Subcutaneous abdominal adipose tissue (tissue), 5 donors: ENCODE data around the gene SNTG2.

Experiments
- H3K27ac ChIP-seq: one replicate; pipeline ENCODE4 v1.7.0; 2013; ENCODE audit warnings: low read depth, mild to moderate bottlenecking, inconsistent platforms, low read length, moderate library complexity
- H3K27me3 ChIP-seq, 5 donors: one replicate each; pipeline ENCODE4 v1.7.0; 2013; ENCODE audit warnings: low read length in 5 of 5, inconsistent platforms in 1 of 5; ENCODE audit not compliant: control insufficient read depth in 5 of 5, insufficient read depth in 4 of 5
- H3K36me3 ChIP-seq, 5 donors: one replicate each; pipeline ENCODE4 v1.7.0; 2013; ENCODE audit warnings: low read length in 5 of 5; ENCODE audit not compliant: control insufficient read depth in 5 of 5, insufficient read depth in 5 of 5
- H3K4me1 ChIP-seq, 5 donors: one replicate each; pipeline ENCODE4 v1.7.0; 2013; ENCODE audit warnings: low read length in 5 of 5, mild to moderate bottlenecking in 3 of 5, moderate library complexity in 1 of 5; ENCODE audit not compliant: control insufficient read depth in 5 of 5, insufficient read depth in 5 of 5
- H3K4me3 ChIP-seq, 5 donors: one replicate each; pipeline ENCODE4 v1.7.0; 2013; ENCODE audit warnings: low read length in 5 of 5, low read depth in 1 of 5
- H3K9ac ChIP-seq, 5 donors: one replicate each; pipeline ENCODE4 v1.7.0; 2013; ENCODE audit warnings: low read length in 5 of 5, mild to moderate bottlenecking in 4 of 5, moderate library complexity in 3 of 5
- H3K9me3 ChIP-seq, 5 donors: one replicate each; pipeline ENCODE4 v1.7.0; 2013; ENCODE audit warnings: low read length in 5 of 5; ENCODE audit not compliant: control insufficient read depth in 5 of 5
- donor health status: healthy.
- donor health status: healthy.
- donor health status: healthy.
- donor health status: healthy.
- donor health status: healthy.

Gene SNTG2

GRCh38 chr2:1014802-1015201 lies 64.2 kb downstream of the SNTG2 start:
- H3K9me3 ChIP-seq = no peaks in the 10 kb centered on the region
- H3K36me3 ChIP-seq = no peaks in the 10 kb centered on the region
- no peak overlapping the region for H3K27ac ChIP-seq
- no peak overlapping the region for H3K9ac ChIP-seq
- H3K27me3 ChIP-seq = no peaks in the 10 kb centered on the region
- H3K4me1 ChIP-seq = peaks cover 3 to 26% (median 22%) of the 10 kb centered on the region in 5 donors
- no peak overlapping the region for H3K4me3 ChIP-seq

- Histone ChIP-seq H3K27ac (no peak overlapping the region), H3K27me3 (no peaks in the 10 kb centered on the region), H3K4me1 (peaks cover 0 to 13% (median 9%) of the 10 kb centered on the region in 5 donors), H3K4me3 (no peak overlapping the region), H3K36me3 (no peaks in the 10 kb centered on the region), H3K9ac (no peak overlapping the region), H3K9me3 (no peaks in the 10 kb centered on the region)
Observed at GRCh38 chr2:1016500-1016899, 65.9 kb downstream of the SNTG2 start.

- peaks cover 0 to 13% (median 9%) of the 10 kb centered on the region in 5 donors for H3K4me1 ChIP-seq
- H3K9me3 ChIP-seq = peaks cover 0 to 4% (median 0%) of the 10 kb centered on the region in 5 donors
- H3K36me3 ChIP-seq = peaks cover 0 to 4% (median 0%) of the 10 kb centered on the region in 5 donors
- H3K4me3 ChIP-seq = no peak overlapping the region
- H3K9ac ChIP-seq = no peak overlapping the region
- H3K27me3 ChIP-seq = peaks cover 0 to 4% (median 0%) of the 10 kb centered on the region in 5 donors
- no peak overlapping the region for H3K27ac ChIP-seq
Observed at GRCh38 chr2:1017827-1018226, 67.2 kb downstream of the SNTG2 start.

GRCh38 chr2:1020206-1020605 lies 69.6 kb downstream of the SNTG2 start:
- peaks cover 2 to 22% (median 14%) of the 10 kb centered on the region in 5 donors for H3K4me1 ChIP-seq
- peaks cover 0 to 4% (median 0%) of the 10 kb centered on the region in 5 donors for H3K36me3 ChIP-seq
- no peak overlapping the region for H3K9ac ChIP-seq
- H3K4me3 ChIP-seq = no peak overlapping the region
- H3K27me3 ChIP-seq = peaks cover 0 to 4% (median 0%) of the 10 kb centered on the region in 5 donors
- H3K9me3 ChIP-seq = peaks cover 0 to 4% (median 0%) of the 10 kb centered on the region in 5 donors
- H3K27ac ChIP-seq = no peak overlapping the region

GRCh38 chr2:1022178-1022577 lies 71.5 kb downstream of the SNTG2 start:
- peaks cover 0 to 4% (median 0%) of the 10 kb centered on the region in 5 donors for H3K27me3 ChIP-seq
- peaks cover 5 to 30% (median 17%) of the 10 kb centered on the region in 5 donors for H3K4me1 ChIP-seq
- H3K9me3 ChIP-seq = peaks cover 0 to 4% (median 0%) of the 10 kb centered on the region in 5 donors
- H3K27ac ChIP-seq = no peak overlapping the region
- H3K4me3 ChIP-seq = no peak overlapping the region
- peaks cover 0 to 4% (median 0%) of the 10 kb centered on the region in 5 donors for H3K36me3 ChIP-seq
- peak overlapping the region in 1 of 5 donors; percentile 95 for H3K9ac ChIP-seq

- no peak overlapping the region for H3K9ac ChIP-seq
- H3K27me3 ChIP-seq = peaks cover 0 to 4% (median 0%) of the 10 kb centered on the region in 5 donors
- H3K36me3 ChIP-seq = peaks cover 0 to 4% (median 0%) of the 10 kb centered on the region in 5 donors
- H3K4me3 ChIP-seq = peak overlapping the region in 1 of 5 donors; percentile 6
- H3K4me1 ChIP-seq = peaks cover 5 to 27% (median 14%) of the 10 kb centered on the region in 5 donors
- H3K9me3 ChIP-seq = peaks cover 0 to 4% (median 0%) of the 10 kb centered on the region in 5 donors
- no peak overlapping the region for H3K27ac ChIP-seq
Observed at GRCh38 chr2:1024981-1025380, 74.3 kb downstream of the SNTG2 start.

GRCh38 chr2:1026141-1026540 lies 75.5 kb downstream of the SNTG2 start:
- Histone ChIP-seq H3K4me1 (peaks cover 5 to 27% (median 14%) of the 10 kb centered on the region in 5 donors), H3K4me3 (no peak overlapping the region), H3K9me3 (peaks cover 0 to 4% (median 0%) of the 10 kb centered on the region in 5 donors), H3K27ac (no peak overlapping the region), H3K27me3 (peaks cover 0 to 4% (median 0%) of the 10 kb centered on the region in 5 donors), H3K9ac (no peak overlapping the region), H3K36me3 (peaks cover 0 to 4% (median 0%) of the 10 kb centered on the region in 5 donors)

GRCh38 chr2:1028831-1029230 lies 78.2 kb downstream of the SNTG2 start:
- no peak overlapping the region for H3K4me3 ChIP-seq
- H3K27me3 ChIP-seq = no peaks in the 10 kb centered on the region
- no peak overlapping the region for H3K27ac ChIP-seq
- H3K9ac ChIP-seq = no peak overlapping the region
- H3K36me3 ChIP-seq = no peaks in the 10 kb centered on the region
- peaks cover 0 to 24% (median 14%) of the 10 kb centered on the region in 5 donors for H3K4me1 ChIP-seq
- H3K9me3 ChIP-seq = no peaks in the 10 kb centered on the region

- Histone ChIP-seq H3K9me3 (no peaks in the 10 kb centered on the region), H3K27ac (no peak overlapping the region), H3K4me1 (no peaks in the 10 kb centered on the region), H3K4me3 (no peak overlapping the region), H3K27me3 (no peaks in the 10 kb centered on the region), H3K9ac (no peak overlapping the region), H3K36me3 (no peaks in the 10 kb centered on the region)
Observed at GRCh38 chr2:1032030-1032429, 81.4 kb downstream of the SNTG2 start.

GRCh38 chr2:1033069-1033468 lies 82.4 kb downstream of the SNTG2 start:
- Histone ChIP-seq H3K9ac (no peak overlapping the region), H3K36me3 (no peaks in the 10 kb centered on the region), H3K4me3 (no peak overlapping the region), H3K4me1 (peaks cover 0 to 5% (median 0%) of the 10 kb centered on the region in 5 donors), H3K9me3 (no peaks in the 10 kb centered on the region), H3K27ac (no peak overlapping the region), H3K27me3 (no peaks in the 10 kb centered on the region)
